Subcutaneous adipose tissue (tissue), 4 donors: ENCODE results near the gene PHLDA2. TPM values are rescaled to one million over a fixed set of nuclear protein-coding genes. Genes with fewer than 3 reads are reported as not detected.

Experiments used
- total RNA-seq, 4 donors: library from RNA; depleted of rRNA; stranded (reverse); fragments of >200 nt; gene quantifications; one replicate each; pipeline ENCODE4 v1.1.0, GENCODE V29; 2016
- TF ChIP-seq, protein P1 (sequence below): fragments of 450-650 bp; IDR thresholded peaks from one replicate; pipeline ENCODE4 v1.5.1; 2016; ENCODE audit warnings: low read depth, mild to moderate bottlenecking, control low read depth, antibody characterized with exemption, moderate library complexity

Gene PHLDA2
- total RNA-seq, 4 donors from 2014 or later = 1.2 to 1.8 TPM; not detected in 2

GRCh38 chr11:2931420-2931746, 2.2 kb upstream of the PHLDA2 start:
- TF ChIP-seq, protein P1, sequence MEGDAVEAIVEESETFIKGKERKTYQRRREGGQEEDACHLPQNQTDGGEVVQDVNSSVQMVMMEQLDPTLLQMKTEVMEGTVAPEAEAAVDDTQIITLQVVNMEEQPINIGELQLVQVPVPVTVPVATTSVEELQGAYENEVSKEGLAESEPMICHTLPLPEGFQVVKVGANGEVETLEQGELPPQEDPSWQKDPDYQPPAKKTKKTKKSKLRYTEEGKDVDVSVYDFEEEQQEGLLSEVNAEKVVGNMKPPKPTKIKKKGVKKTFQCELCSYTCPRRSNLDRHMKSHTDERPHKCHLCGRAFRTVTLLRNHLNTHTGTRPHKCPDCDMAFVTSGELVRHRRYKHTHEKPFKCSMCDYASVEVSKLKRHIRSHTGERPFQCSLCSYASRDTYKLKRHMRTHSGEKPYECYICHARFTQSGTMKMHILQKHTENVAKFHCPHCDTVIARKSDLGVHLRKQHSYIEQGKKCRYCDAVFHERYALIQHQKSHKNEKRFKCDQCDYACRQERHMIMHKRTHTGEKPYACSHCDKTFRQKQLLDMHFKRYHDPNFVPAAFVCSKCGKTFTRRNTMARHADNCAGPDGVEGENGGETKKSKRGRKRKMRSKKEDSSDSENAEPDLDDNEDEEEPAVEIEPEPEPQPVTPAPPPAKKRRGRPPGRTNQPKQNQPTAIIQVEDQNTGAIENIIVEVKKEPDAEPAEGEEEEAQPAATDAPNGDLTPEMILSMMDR = no peak

- TF ChIP-seq, protein P1 = no peak
Measured at GRCh38 chr11:2930704-2931419, 1.6 kb upstream of the PHLDA2 start.

GRCh38 chr11:2929950-2930703, 907 bp upstream of the PHLDA2 start:
- TF ChIP-seq, protein P1 = no peak

GRCh38 chr11:2929531-2929949, 320 bp upstream of the PHLDA2 start:
- TF ChIP-seq, protein P1 = no peak

DNA sequence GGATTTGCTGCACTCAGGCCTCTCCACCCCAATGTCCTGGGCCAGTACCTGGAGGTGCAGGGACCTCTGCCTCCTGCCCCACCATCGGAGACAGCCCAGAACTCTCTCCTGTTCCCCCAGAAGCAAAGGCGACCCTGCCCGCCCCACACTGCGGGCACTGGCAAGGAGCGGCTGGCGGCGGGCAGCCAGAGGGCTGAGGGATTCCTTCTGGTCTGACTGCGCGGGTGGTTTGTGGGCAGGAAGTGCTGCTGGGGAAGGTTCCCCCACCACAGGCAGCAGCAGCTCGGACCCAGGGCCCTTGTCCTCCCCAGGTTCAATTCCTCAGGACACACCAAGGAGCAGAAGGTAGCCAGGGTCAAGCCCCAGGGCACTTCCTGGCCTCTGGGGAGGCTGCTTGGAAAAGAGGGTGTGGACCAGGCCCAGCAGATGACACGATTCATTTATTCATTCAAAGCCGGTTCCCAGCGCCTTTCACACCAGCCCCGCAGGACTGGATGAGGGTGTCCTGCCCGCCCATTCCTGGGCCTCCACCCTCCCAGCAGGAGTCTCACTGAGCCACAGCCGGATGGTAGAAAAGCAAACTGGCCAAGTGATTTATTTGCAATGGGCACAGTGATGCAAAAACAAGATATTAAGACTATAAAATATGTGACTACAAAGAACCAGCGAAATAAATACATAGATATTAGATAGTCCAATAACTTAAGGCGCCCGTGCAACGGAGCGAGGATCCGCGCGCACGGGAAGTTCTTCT, 1.2 kb downstream of the PHLDA2 start:
- TF ChIP-seq, protein P1 = no peak

DNA sequence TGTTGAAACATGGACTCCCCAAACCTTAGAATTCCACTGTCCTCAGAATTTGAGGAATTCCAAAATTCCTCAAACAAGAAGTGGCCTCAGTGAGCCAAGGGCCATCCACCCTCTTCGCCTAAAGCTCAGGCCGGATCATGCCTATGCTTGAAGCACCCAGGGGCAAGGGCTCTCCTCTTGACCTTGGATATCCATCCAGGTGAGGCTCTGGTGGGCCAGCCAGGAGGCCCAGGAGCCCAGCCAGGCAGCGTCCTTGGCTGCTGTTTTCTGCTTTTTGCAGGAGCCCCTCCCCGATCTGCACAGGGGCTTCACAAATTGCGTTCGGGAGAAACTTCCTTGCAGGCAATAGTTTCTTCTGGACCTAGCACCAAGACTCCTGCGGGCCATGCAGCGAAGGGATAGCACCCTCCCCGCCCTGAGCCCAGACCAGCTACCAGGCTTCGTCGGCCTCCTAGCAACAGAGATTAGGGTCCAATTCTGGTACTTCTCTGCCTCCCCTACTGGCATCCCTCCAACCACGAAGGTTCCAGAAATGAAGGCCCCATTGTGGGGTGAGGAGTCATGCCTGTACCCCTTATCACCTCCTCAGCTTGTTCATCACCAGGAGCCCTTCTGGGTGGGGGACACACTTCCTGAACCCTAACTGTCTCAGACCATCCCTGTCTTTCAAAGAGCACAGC, 2.0 kb downstream of the PHLDA2 start:
- TF ChIP-seq, protein P1 = no peak
